GM21390 (cell line): ENCODE data around the gene SCAMP1.
"Not testable (repeated sequence)": the region's sequence is repeated elsewhere in the genome, so short reads cannot be mapped to it uniquely, and the experiment has no call there.

Experiments used
- ATAC-seq: cut with Tn5 transposase; IDR thresholded peaks from one replicate; pipeline ENCODE4 v1.9.1; 2021; ENCODE audit not compliant: unreplicated experiment

The SCAMP1 gene, protein sequence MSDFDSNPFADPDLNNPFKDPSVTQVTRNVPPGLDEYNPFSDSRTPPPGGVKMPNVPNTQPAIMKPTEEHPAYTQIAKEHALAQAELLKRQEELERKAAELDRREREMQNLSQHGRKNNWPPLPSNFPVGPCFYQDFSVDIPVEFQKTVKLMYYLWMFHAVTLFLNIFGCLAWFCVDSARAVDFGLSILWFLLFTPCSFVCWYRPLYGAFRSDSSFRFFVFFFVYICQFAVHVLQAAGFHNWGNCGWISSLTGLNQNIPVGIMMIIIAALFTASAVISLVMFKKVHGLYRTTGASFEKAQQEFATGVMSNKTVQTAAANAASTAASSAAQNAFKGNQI

GRCh38 chr5:78359831-78360673 lies at the start of gene SCAMP1:
Gene SCAMP1 (plus strand): TSS chr5:78360617. CDS start chr5:78360672, 55 bp downstream.
- ATAC-seq, result peak; percentile 85

DNA sequence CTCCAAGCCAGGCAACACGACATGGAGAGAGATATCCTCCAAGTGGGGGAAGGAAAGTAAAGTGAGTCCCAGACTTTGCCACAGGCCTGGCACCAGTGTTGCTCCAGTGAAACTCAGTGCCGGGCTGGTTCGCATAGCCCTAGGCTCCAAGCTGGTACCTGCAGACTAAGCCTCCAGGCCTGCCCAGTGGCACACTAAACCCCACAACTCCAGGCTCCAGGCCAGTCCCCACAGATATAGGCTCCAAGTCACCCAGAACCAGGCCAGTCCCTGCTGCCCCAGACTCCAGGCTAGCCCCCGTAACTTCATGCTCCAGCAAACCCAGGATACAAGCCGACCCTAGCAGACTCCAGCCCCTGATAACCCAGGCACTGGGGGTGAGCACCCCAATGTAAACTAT lies 42.9 kb upstream of the SCAMP1 start:
- no peak for ATAC-seq

DNA sequence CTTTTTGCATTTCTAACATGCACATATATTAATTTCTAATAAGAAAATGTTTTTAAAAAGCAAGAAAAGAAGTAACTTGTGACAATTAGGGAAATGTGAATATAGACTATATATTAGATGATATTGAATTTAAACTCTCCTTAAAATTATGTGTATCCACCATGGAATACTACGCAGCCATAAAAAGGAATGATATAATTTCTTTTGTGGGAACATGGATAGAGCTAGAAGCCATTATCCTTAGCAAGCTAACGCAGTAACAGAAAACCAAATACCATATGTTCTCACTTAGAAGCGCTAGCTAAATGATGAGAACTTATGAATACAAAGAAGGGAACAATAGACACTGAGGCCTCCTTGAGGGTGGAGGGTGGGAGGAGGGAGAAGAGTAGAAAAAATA lies 42.1 kb upstream of the SCAMP1 start:
- ATAC-seq, result no peak

DNA sequence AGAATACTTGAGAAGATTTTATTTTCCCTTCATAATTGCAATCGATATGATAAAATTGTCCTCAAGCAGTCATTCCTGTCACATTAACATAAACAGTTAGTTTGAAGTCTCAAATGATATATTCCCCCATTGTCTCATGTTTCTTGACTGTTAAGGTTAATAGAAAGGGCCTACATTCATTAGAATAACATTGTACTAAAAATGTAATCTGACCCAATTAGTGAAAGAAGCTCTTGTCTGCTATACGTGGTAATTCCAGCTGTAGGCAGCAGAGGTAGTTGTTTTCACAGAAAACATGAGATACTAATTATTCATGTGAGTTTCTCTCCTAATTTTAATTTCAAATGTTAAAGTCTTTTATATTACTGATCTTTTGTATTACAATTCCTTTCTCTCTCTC lies 40.0 kb upstream of the SCAMP1 start:
- ATAC-seq, result no peak

DNA sequence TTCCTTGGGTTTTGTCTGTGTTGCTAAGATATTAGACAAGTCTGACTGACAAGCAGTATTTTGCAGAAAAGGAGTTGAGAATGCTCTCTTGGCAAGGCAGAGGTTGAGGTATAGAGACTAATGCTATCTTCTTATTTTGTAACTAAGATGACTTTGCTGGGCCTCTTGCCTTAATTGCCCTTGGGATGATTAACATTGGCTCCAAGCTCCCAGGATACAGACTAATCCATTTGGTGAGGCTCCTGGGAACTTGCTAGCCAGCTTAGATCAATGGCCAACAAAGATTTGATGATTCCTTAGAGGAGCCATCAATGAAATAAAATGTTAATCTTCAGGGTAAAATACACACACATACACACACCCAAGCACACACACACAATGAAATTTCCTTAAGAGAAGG lies 37.2 kb upstream of the SCAMP1 start:
- no peak for ATAC-seq

- ATAC-seq, result no peak
These were observed 33.5 kb upstream of the SCAMP1 start for GRCh38 chr5:78326930-78327329.

GRCh38 chr5:78327761-78328510 lies 32.5 kb upstream of the SCAMP1 start:
- no peak for ATAC-seq

- no peak for ATAC-seq
These were observed 31.7 kb upstream of the SCAMP1 start for GRCh38 chr5:78328585-78329173.

DNA sequence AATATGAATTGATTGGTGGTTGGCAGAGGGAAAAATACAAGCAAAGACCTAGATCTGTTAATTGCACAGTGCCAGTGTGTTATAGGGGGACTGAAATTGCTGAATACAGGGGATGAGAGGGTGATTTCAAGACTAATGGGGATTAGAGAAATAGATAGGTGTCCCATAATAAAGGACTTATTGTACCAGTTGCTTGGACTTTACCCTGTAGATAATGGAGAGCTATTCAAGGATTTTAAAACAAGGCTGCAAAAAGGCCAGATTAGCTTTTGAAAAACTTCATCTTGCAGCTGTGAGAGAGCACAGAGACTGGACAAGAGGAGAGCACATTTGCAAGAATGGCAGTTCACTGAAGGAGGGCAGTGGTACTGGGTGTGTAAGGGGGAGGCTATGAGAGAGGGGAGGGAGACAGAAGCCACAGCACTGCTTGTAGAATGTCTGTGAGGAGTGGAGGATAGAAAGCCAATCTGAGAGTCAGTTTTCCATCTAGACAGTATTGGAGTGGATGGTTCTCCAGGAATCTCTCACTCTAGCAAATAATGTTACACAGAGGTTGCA lies 28.8 kb upstream of the SCAMP1 start:
- no peak for ATAC-seq

DNA sequence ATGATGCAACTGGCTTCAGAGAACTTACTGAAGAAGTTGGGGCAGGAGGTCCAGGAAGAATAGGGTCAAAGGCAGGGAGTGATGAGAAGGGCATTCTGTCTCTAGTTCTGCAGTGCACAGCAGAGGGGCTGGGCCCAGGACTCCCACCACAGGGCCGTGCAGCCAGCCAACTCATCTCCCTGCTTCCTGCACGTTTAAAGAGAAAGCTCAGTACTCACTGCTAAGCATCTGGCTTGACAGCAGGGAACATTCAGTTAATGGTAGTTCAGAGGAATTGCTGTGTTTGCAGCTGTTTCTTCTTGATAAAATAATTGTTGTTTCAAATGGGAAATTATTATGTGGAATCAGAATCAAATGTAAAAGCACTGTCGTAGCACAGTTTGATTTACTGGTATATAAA lies 25.6 kb upstream of the SCAMP1 start:
- ATAC-seq, result no peak

- ATAC-seq, result no peak
These were observed 24.4 kb upstream of the SCAMP1 start for GRCh38 chr5:78335976-78336375.

DNA sequence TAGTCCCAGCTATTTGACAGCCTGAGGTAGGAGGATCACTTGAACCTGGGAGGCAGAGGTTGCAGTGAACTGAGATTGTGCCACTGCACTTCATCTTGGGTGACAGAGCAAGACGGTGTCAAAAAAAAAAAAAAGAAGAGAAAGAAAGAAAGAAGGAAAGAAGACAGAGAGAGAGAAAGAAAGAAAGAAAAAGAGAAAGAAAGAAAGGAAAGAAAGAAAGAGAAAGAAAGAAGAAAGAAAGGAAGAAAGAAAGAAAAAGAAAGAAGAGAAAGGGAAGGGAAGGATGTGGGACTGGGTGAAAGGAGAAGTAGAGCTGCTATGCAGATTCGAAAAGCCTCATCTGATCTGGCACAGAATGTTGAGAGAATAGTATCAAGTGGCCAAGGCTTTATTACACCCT lies 23.7 kb upstream of the SCAMP1 start:
- ATAC-seq, result no peak

DNA sequence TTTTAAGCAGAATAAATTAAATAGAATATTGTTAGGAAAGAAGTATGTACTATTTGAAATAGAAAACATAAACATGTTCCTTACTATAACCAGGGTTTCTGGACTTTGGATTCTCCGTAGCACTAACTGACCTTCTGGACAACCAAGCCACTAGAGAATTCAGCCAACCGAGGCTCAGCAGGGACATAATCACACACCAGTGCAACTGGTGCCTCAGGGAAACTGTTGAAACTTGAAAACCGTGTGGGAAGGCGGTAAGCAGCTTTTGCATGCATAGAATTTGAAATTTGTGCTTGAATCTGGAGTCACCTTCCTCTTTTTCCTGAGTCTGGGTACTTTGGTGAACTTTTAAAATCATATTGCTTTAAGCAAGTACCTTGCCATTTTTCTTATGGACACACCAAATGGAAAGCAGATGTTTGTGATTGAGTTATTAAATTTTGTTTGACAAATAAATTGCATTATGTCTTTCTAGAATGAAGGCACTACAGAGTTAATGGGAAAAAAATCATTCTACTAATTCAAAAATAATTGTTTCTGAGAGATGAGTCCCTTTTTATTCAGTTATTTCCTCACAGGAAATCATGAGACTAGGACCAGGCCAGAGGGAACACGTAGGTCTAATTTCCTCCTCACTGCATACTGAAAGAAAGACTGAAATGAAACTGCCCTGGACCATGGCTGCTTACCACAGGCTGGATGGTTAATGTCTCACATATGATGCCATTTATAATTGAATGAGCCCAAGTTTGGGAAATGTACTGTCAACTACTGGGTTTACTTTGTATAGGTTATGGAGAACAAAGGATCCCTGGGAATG lies 20.6 kb upstream of the SCAMP1 start:
- no peak for ATAC-seq

DNA sequence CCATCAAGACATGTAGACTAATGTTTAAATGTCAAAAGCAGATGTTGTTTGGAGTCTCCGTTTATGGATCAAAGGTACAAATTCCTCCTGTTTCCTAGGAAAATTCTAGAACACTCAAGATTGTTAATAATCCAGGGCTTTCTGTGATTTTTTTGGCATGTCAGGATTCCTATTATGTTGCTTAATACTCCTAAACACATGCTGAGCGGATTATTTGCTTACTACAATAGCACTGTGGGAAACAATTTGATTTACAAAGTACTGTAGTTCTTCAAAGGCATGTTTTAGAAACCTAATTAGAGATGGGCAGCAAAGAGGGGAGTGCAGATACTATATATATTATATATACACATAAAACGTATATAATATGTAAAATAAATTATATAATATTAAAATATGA lies 19.0 kb upstream of the SCAMP1 start:
- no peak for ATAC-seq

GRCh38 chr5:78345485-78345884 lies 14.9 kb upstream of the SCAMP1 start:
- ATAC-seq, result no peak

GRCh38 chr5:78353520-78353919 lies 6.9 kb upstream of the SCAMP1 start:
- no peak for ATAC-seq

- no peak for ATAC-seq
These were observed 6.2 kb upstream of the SCAMP1 start for GRCh38 chr5:78354066-78354670.

DNA sequence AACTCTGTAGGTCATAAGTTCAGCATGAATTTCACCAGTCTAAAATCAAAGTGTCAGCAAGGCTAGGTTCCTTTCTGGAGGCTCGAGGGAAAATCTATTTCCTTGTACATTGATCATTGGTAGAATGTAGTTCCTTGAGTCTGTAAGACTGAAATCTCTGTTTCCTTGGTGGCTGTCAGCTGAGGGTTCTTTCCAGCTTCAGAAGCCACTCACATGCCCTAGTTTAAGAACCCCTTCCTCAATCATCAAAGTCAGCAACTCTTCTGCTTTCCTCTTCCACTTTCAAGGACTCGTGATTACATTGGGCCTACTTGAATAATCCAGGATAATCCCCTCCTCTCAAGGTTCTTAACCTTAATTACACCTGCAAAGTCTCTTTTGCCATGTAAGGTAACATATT lies 4.9 kb upstream of the SCAMP1 start:
- no peak for ATAC-seq

DNA sequence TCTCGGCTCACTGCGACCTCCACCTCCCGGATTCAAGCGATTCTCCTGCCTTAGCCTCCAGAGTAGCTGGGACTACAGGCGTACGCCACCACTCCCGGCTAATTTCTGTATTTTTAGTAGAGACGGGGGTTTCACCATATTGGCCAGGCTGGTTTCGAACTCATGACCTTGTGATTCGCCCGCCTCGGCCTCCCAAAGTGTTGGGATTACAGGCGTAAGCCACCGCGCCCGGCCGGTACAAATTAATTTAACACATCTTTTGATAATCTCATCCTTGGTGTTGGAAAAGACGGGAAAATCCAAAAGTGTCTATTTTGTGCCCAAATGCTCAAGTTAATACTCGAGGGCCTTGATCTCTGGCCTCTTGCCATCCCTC lies 974 bp upstream of the SCAMP1 start:
- ATAC-seq, result not testable (repeated sequence)

DNA sequence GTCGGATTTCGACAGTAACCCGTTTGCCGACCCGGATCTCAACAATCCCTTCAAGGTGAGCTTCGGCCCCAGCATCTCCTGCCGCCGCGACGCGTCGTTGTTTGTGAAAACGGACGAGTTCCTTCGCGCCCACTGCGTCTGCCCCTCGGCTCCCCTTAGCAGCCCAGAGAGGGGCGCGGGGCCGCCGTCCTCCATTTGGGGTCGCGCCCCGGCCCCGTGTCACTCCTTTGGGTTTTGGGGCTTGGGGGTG lies 182 bp downstream of the SCAMP1 start:
- peak; percentile 7 for ATAC-seq
